Measurements from ENCODE around the gene MMP10.

MMP10 gene

DNA sequence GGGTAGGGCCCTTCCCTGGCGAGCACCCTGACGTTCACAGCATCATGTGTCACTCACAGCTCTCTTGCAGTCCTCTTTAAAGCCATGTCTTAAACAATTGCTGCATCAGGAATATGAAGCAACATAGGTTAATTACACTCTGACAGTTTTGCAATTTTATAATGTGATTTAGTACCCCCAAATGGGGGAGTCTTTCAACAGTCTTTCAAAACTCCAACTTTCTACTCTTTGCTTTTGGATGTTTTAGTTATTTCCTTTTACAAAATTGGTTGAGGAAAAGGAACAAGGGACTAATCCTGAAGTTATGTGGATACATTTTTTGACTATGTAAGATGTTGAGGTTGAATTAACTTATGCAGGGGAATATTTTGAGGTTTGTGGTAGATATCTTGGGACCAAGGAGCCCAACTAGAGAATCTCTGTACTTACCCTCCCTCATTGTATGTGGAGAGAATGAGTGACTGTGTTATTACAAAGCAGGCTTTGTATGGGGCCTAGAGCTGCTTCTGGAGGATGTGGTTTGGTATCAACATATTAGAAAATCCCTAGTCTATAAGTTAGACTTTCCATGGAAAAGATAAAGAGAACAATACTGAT lies 55.4 kb downstream of the MMP10 start, which contains the start of gene MMP8:
Gene MMP8, minus strand, starts transcription at position 51 of the 597 bp plus-strand sequence. CDS start 99 bp downstream, outside the sequence.
- DNase-seq = no peak

GRCh38 chr11:102722821-102723220 lies 57.6 kb downstream of the MMP10 start:
- no peak for DNase-seq

Measured in T1000 (cell line).